Measurements from ENCODE around the gene BDKRB2.

The BDKRB2 gene

DNA sequence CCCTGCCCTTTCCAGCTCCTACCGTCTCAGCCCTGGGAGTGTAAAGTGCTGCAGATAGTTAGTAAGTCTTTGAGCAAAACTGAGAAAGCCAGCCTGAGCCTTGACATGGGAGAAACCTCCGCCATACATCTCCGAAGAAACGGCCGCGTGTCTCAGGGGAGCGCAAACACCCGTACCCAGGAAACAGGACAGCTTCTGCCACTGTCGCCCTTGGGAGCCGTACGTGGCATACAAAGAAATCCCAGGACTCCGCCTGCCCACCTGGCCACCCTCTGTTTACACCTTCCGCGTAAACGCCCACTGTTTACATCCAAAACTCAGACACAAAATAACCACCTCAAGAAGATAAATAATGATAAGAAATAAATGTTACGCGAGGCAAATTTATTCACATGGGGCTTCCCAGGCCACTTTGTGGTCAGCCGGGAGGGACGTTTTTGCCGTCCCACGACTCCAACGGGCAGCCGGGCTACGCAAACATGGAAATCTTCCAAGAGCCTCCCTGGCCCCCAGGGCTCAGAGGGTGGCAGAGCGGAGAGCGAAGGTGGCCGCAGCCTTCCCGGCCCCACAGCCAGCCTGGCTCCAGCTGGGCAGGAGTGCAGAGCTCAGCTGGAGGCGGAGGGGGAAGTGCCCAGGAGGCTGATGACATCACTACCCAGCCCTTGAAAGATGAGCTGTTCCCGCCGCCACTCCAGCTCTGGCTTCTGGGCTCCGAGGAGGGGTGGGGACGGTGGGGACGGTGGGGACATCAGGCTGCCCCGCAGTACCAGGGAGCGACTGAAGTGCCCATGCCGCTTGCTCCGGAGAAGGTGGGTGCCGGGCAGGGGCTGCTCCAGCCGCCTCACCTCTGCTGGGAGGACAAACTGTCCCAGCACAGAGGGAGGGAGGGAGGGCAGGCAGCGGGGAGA, at the start of gene BDKRB2:
Gene BDKRB2 (plus strand): TSS at position 689 of the 908 bp plus-strand sequence. CDS start 32,269 bp downstream, outside the sequence.
- peak; percentile 87 for DNase-seq

DNA sequence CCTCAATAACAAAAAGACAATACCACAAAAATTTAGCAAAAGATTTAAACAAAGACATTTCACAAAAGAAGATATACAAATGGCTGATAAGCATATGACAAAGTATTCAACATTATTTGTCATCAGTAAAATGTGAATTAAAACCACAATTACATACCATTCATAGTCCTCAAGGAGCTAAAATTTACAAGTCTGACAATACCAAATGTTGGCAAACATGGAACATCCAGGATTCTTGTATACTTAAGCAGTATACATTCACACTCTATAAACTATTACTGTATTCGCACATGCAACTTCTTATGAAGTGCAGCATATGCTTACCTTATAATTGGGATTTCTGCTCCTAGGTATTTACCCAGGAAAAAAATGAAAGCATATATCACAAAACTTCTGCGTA, 49.7 kb upstream of the BDKRB2 start:
- no peak for DNase-seq

DNA sequence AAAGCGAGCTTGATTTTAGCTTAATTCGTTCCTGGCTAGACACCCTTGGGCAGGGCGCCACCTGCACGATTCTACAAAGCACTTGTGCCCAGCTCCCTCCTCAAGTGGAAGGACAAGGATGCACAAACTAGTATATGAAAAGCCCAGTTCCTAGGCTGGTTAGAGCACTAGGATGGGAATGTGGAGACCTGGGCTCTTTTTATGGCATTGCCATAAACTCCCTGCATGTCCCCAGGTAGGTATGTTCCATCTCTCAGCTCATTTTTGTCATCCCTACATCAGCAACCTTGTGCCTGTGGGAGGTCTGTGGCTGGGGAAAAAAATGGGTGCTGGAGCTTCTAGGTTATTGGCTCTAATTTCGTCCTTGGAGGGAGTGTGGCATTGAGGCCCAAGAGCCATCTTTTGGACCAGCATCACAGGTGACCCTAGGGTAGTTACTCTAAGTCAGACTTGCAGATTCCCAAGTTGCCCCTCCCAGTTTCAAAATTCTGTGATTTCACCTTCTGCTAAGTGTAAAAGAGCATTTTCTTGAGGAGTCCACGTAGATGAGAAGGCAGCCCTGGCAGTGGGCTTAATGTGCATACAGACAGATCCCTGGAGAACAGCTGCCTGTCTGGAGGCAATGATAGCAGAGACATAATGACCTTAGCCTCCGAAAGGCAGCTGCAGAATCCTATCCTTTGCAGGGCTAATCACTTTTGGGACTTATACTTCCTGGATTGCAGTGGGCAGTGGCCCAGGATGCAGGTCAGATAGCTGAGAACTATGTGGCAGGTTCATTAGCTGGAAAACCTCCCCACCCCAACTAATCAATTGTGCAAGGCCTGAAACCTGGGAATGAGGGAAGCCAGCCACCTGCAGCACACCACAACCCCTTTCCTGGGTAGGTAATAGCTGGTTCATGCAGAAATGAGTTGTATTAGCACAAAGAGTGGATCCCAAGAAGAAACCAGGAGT, 47.6 kb upstream of the BDKRB2 start:
- DNase-seq: peak; percentile 8

GRCh38 chr14:96158735-96159134, 45.9 kb upstream of the BDKRB2 start:
- no peak for DNase-seq

GRCh38 chr14:96160076-96160912, 44.3 kb upstream of the BDKRB2 start:
- no peak for DNase-seq

- DNase-seq: no peak
Observed at GRCh38 chr14:96160913-96161310, 43.7 kb upstream of the BDKRB2 start.

- DNase-seq: no peak
Observed at GRCh38 chr14:96161636-96162035, 43.0 kb upstream of the BDKRB2 start.

DNA sequence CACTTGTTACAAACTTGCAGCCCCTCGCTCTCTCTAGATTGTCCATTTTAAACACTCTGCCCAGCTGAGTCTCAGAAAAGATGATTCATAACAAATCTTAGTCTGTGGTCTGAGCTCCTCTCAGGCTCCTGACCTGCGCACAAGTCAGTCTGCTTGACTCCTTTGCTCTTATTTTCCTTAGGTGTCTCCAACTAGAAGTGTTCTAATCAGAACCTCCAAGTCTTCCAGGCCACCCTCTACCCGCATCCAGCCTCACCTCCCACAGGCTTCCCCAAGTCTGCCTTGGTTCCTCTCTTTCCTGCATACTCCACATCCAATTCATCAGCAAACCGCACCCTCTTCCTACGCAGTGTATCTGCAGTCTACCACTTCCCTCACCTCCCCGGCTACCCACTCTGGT, 42.4 kb upstream of the BDKRB2 start:
- DNase-seq: no peak

- DNase-seq: no peak
Observed at GRCh38 chr14:96162741-96163140, 41.9 kb upstream of the BDKRB2 start.

DNA sequence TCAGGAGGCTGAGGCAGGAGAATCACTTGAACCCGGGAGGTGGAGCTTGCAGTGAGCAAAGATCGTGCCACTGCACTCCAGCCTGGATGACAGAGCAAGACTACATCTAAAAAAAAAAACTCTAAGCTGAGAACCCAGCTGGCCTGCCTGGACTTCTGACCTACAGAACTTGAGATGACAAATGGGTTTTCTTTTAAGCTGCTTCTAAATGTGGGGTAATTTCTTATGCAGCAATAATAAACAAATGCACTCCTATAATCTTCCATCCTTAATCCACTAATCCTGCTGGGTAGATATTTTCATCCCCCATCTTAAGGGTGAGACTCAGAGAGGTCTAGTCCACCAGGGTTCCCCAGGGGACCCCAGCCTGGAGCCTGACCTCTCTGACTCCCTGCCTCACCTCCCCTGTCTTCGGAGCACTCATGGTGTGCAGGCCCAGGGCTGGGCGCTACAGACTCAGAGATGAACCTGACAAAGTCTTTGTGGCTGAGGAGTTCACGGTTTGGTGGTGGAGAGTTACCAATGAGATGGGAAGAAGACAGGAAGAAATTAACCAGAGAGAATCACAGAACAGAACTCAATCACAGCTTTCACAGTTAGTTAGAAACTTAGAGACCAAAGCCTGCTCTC, 39.7 kb upstream of the BDKRB2 start:
- DNase-seq: no peak

DNA sequence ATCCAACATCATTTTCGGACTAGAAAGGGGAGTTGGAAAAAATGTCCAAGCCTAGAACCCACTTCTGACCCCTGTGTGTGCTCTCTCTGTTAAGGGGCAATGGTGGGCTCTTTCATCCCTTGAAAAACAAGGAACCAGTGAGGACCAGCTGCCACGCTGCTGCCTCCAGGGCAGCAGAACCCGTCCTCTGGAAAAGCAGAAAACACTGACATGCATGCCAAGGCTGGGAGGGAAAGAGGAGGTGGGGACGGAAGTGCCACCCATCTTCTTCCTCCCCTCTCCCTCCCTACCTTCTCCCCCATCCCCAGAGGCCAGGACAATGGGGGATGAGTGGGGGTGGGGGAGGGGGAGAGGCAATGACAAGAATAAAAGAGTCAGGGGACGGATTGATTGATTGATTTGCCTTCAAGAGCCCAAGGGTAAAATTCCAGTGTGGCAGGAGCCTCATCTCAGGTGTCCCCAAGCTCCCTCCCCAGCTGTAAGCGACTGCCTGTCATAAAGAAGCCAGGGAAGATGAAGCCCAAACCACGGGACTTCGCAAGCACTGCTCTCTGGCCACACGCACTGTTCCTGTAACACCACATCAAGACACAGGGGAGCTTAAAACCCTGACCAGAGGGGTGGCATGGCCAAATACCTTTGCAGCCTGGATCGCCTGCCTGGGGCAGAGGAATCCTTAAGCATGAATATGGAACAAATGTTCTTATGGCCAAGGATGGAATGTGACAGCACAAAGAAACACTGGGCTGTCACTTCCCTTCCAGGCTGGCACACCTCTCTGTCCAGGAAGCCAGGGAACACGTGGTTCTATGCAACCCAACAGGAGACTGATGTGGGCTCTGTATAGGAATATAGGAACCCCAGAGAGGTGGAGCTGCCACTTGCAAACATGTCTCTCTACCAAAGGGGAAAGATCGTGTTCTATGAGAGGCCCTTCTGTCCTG, 38.9 kb upstream of the BDKRB2 start:
- DNase-seq: no peak

DNA sequence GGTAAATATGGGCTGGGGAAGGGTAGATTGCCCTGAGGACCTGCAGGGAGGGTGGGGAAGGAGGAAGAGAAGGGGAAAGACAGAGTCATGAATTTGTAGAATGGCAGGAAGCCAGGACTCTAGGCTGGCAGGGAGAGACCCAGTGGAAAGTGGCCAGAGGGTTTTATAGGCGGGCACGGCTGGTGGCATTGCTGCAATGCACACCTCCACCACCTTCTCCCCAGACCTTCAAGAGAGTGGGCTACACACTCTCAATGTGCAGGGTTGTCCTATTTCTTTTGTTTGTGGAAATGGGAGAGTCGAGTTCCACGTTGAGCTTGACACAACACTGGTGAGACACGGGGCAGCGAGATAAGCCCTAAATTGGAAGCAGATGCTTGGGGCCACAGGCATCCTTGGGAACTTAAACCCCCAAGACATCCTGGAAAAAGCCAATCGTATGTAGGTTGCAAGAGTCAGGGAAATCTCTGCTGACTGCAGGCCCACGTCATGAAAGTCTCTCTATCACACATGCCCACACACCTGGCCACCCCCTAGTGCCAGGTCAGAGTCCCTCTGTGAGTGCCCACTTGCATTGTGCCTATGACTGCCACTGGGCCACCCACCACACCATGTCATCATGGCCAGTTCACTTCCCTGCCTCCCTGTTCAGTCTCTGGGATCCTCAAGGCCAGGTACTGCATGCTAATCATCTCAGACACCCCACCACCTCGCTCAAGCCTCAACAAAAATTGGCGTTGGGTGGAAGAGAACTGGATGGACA, 38.0 kb upstream of the BDKRB2 start:
- DNase-seq: no peak

- DNase-seq: peak; percentile 12
Observed at GRCh38 chr14:96167224-96168148, 37.2 kb upstream of the BDKRB2 start.

DNA sequence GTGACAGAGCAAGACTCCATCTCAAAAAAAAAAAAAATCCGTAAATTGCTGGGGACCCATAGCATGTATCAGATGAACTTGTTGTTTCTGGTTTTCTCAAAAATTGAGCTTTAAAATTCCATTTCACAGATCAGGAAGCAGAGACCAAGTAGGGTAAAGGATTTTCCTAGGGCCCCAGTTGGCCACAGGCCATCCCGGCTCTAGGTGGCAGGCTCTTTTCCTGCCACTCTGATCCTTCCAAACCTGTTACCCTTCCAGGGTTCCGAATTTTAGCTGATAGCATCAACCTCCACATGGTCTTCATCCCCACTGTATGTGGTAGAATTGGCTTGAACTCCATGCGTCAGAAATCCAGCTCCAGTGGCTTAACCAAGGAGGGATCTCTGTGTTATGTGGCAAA, 36.1 kb upstream of the BDKRB2 start:
- no peak for DNase-seq

DNA sequence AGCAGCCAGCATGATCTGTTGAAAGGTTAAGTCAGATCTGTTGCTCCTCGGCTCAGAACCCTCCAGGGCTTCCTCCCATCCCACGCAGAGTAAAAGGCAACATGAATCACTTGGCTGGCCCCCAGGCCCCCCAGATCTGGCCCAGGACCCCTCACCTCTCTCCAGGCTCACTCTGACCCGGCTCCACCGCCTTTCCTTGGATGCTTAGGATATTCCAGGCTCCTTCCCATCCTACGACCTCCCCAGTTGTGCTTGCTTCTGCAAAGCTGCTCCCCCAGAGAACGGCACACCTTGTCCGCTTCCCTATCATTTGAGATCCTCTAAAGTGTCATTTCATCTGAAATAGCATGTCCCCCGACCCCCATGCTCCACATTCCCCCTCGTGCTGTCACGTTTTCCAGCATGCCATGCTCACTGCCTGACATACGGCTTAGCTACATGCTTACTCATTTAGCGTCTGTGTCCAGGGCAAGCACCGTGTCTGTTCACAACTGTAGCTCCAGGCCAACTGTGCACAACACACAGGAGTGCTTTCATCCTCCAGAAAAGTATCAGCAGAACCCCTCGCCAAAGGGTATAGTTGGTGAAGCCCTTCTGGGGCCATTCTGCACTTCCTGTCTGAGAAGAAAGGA, 33.6 kb upstream of the BDKRB2 start:
- DNase-seq: no peak

DNA sequence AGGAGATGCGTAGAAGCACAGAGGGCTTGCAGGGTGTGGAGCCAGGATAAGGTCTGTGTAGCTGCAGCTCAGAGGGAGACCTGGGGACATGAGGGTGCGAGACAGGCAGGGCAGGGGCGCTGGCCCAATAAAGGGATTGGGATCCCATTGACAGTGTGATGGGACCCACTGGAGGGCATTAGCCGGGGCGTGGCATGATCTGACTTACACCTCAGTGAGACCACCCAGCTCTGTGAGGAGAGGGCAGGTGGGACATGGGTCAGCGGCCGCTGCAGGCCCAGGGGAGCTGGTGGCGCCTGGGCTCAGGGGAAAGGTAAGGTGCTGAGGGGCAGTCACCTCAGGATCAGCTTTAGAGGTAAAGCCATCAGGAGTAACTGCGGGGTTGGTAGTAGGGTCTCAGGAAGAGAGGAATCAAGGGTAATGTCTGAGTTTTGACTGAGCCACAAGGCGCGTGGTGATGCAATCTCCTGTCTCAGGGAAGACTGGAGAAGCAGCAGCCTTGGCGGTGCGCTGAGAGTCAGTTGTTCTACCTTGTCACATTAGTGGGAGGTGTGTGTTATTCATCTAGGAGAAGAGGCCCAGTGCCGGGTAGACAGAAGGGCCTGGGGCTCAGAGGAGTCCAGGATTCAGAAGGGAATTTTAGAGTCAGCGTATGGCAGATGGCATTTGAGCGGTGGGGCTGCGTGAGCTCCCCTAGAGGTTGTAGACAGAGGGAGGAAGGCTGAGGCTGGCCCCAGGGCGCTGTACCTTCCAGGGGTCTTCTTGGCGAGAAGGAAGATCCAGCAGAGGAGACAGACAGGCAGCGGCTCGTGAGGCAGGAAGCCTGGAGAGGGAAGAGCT, 30.8 kb upstream of the BDKRB2 start:
- no peak for DNase-seq

DNA sequence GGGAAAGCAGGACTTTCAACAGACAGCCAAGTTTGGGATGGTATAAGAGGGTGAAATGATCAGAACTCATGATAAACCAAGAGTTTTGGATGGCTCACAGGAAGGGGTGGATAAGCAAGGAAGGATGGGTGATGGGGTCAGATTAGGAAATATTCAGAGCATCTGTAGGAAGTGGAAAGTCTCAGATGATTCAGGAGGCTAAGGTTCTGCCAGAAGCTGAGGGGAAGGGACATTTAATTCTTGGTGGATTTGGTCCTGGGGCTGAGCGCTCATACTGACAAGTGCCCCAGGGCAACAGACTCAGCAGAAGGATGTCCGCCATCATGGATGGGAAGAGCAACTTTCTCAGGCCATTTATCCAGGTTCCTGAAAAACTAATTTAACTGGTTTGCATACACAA, 28.4 kb upstream of the BDKRB2 start:
- no peak for DNase-seq

GRCh38 chr14:96176811-96177211, 27.8 kb upstream of the BDKRB2 start:
- no peak for DNase-seq

All from NCI-H146 (cell line).